Stimulated activated CD8-positive, alpha-beta memory T cell treated with anti-CD3 and anti-CD28 coated beads, Interleukin-12 subunit alpha, Interleukin-12 subunit beta, amount 100 ng/mL, for 24 hours (primary cell): ENCODE data around the gene TES.

Experiments
- DNase-seq: peaks from one replicate; pipeline ENCODE4 v3.0.0-alpha.2; 2020; ENCODE audit errors: extremely low read depth

The TES gene

DNA sequence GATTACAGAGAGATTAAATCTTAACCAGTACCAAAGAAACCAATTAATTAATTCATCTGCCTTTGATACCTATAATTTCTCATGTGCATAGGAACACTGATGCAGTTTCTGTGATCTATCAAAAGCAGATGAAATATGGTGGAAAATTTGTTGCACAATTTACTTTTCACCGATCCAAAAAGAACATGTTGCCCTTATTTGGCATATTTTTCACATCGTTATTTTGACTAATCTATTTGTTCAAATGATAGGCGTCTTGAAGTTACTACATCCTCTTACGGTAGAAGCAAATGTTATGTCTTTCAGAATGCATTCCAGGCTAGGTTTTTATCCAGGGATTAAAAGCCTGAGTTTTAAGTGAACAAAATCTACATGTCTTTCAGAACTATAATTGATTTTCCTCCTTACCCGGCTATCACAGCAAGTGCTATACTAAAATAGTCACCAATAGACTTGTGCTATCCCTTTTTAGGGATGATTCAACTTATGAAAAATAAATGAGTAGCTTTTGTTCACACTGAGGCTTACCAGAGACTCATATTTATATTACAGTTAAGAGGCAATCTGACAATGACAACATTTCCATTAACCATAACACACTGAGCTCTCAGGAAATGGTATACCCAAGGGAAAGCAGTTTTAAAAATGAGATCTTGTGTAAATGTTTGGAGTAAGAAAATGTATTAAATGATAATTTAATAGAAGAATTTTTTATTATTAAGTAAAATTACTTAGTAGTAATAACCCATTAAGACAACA, 16.8 kb upstream of the TES start:
- no peak for DNase-seq

DNA sequence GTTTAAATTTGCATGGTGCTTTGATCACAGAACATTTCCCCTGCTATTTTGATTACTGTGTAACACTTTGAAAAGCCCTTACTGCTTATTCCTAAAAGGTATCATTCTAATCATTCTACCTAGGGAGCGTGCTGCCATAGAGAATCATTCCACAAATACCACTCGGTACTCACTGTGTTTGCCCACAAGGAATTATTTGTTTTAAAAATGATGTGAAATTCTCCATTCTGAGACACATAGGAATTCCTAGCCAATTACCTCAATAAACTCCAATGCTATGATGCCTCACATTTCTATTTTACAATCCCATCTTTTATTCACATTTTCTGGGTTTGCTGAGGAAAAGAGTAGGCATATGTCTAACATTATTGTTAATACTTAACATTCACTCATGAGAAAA, 16.2 kb upstream of the TES start:
- no peak for DNase-seq

DNA sequence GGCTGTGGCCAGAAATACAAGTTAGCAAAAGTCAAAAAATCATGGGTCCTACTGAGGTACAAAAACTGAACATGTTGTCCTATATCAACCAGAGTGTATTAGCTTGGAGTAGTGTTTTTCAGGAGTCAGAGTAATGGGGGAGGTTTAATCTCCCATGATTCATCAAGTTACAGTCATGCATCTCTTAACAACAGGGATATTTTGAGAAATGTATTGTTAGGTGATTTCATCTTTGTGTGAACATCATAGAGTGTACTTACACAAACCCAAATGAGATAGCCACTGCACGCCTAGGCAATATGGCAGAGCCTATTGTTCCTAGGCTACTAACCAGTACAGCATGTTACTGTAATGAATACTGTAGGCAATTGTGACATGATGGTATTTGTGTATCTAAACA, 14.9 kb upstream of the TES start:
- no peak for DNase-seq

DNA sequence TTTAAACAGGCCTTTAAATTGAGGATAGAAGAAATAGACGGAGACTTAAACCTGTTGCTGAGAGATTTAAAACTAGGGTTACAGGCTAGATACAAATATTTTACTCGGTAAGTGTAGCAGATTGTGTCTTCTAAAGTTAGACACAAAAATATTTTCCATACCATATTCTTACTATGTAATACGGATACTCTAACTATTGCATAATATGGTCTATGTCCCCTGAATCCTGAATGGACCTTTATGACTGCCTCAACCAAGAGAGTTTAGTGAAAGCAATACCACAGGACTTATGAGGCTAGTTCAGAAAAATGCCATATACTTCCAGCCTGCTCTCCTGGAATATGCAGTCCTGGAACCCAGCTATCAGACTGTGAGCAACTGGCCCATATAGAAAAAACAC, 13.4 kb upstream of the TES start:
- no peak for DNase-seq

DNA sequence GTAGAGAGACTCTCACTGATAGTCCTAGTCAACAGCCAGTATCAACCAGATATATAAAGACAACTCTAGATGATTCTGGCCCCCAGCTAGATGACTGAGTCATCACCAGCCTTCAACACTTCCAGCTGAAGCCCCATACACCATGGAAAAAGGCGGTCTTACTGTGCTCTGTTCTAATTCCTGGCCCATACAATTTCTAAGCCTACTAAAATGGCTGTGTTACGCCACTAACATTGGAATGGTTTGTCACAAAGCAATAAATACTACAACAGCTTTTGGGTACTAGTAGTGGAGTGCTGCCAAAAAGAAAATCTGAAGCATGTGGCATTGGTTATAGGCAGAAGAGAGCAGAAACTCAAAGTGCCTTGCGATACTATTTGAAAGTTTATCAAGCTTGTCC, 13.0 kb upstream of the TES start:
- no peak for DNase-seq

DNA sequence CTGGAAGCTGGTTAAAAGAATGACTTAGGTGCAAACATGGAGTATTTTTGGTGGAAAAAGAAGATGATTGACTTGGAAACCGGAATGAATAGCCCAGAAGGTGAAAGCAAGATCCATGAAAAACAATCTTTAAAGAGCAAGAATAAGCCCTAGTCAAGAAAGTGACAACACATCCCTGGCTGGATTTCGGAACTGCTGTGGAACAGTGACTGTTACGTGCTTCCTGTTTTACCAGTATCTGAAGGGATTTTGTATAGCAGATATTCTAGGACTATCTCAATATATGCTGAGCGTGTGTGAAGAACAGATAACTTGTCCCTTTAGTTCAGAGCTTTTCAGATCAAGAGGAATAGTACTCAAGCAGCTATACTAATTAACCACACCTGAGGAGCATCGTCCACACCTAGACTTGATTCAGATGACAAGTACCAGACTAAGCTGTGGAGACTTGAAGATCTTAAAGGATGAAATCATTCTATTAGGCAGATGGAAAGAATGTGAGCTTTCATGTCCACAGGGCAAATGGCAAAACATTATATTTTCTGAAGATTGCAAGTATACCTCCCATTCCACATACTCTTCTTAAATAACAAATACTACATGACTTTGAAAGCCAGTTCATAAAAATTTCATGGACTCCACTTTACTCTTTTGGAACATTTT, 11.5 kb upstream of the TES start:
- no peak for DNase-seq

DNA sequence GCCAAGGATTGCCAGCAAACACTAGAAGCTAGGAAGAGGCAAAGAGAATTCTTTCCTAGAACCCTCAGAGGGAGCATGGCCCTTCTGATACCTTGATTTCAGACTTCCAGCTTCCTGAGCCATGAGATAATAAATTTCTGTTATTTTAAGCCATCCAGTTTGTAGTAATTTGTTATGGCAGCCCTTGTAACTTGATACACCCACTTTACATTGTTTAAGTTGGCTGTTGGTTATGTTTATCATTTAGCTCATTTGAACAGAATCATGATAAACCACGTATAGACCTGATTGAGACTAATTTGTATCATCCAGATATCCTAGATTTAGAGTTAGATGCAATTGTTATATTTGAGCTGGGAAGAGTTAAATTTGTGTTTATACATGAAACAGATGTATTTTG, 9.4 kb upstream of the TES start:
- DNase-seq = no peak

DNA sequence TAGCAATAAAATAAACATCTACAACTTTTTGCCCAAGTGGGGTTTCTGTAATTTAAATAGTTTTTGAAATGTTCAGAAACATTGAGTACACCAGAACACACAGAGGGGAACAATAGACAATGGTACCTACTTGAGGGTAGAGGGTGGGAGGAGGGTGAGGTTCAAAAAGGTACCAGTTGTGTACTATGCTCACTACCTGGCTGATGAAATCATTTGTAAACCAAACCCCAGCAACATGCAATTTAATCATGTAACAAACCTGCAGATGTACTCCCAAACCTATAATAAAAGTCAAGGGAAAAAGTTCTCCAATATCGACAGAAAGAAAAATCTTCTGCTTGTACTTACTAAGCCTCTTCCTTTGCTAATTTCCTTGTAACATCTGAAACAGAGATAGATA, 4.2 kb upstream of the TES start:
- DNase-seq = no peak

DNA sequence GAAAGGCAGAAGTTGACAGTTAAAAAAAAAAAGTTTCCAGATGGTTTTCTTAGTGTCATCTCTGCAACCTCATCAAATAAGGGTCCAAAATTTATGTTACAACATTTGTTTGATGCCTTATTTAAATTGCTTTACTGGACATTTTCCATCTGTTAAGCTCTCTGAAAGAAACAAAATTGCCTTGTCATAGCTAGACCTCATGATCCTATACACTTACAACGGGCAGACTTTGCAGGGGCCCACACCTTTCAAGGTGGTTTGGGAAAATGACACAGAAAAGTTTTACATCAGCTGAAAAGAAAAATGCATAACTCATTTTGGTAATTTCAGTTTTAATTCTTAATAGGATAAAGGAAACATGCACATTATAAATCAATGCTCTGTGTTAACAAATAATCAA, 1.4 kb upstream of the TES start:
- no peak for DNase-seq

DNA sequence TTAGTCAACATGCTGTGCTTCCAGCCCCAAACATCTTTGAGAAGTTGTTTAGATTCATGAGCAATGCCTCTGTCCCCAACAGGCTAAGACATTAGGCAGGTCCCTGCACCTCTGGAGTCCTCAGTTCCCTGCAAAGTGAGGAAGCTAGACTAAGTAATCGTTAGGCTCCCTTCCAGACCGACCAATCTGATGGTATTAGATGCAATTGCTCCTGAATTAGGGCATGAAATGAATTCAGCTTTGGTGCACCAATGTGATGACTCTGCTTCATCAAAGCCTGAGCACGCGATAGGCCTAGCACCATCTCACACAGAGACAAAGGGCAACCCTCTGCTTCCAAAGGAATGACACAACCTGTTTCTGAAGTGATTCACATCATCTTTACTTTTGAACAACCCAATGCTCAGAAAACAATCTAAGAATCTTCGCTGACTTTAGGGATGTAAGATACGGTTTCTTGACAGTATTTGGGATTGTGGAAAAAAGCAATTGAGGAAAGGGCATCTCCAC, 723 bp upstream of the TES start:
- DNase-seq = no peak

DNA sequence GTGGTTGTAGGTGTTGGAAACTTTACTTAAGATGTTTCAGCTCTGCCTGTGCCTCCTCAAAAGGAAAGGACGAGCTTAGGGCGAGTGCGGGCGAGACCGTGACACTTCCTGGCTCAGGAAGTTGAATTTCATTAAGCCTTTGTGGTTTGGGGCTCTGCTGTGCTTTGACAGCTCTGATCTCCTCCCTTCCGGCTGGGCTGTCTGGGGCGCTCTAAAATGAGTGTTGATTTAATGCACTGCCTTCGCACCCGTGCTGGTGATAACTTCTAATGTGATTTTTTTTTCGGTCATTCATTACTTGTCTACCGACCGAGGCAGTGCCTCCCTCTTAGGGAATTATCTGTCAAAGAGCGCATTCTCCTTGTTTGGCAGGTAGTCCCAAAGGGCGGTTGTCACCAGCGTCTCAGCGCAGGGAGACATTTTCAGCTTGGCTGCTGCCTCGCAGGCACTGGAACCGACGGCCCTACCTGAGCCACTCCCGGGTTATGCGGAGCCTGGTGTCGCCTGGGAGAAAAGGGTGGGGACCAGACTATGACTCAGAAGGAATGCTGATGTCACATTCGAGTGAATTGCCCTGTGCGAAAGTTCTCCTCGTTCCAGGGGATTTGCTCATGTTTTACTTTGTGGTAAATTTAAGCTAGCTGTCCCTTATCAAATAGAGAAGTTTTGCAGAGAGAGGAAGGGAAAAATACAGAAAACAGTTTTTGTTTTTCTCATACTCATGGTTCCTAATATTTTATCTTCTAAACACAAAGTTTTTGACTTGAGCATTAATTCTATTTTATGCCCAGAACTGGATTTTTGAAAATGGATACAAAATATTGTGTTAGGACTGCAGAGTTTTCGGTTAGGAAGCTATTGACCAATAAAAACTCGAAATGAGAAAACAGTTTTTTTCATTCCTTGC, 920 bp downstream of the TES start:
- DNase-seq = peak; percentile 33

DNA sequence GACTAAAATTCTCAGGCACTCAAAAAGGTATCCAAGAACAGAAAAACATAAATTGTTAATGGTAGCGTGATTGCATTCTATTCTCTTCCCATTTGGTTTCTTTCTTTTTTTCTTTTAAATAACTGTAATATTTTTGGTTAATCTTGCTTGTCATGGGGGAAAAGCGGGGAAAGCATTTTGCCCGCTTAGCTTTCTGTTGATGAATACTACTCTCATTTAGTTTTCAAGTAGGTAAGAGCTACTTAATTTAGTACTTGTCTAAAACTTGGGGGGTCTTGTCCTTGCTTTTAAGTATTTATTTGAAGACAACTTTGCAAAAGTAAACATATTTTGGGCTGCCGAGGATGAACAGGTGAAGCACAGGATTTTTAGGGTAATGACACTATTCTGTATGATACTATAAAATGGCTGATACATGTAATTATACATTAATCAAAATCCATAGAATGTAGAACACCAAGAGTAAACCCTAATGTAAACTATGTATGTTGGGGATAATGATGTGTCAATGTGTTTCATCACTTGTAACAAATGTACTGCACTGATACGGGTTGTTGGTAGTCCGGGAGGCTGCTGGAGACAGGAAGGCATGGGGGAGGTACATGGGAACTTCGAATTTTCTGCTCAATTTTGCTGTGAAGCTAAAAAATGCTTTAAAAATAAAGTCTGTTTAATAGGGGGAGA, 1.7 kb downstream of the TES start:
- DNase-seq = no peak

DNA sequence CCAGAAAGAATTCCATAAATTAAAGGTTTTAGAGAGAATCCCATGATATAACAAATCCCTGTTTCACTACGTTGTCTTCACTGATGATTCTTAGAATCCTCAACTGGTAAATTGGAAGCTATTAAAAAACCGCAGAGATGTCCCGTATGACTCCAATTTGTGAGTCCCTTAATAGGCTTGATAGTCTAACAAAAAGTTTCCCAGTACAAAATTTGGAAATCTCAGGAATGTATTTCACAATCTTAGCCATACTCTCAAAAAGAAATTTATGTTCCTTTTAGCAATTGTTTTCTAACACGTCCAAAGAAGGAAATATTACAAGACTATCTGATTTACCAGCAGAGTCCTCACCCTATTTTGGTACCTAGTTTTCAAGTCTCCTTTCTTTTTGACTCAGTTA, 2.5 kb downstream of the TES start:
- DNase-seq = no peak

DNA sequence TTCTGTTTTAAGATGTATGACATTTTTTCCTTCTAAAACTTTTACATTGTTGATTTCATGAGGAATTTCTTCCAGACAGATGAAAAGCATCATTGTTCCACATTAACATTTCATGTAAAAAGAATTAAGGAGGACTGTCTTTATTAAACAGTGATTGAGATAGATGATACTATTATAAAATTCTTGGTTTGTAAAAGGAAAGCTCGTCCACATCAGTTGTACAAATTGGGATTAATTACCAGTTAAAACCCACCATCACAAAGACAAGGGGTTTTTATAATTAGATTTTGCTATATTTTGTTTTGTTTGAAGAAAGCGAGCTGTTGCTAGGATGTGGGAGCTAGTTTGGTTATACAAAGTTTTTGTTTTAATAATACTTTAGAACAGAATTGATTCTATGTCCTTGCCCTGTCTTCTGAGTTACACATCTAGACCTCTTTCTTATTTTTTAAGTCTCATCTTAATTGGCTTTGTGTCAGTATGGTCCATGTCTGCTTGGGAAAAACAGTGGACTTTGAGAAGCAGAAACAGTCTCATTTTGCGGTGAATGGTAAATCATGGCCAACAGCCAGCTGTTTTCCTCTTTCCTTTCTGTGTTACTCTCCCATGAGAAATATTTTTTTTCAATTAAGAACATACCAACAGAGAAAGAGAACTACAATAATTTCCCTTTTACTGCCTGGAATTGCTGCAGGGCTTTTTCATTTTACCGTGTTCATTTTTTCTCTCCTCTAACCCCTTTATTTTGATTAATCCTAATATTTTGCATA, 3.2 kb downstream of the TES start:
- DNase-seq = no peak

DNA sequence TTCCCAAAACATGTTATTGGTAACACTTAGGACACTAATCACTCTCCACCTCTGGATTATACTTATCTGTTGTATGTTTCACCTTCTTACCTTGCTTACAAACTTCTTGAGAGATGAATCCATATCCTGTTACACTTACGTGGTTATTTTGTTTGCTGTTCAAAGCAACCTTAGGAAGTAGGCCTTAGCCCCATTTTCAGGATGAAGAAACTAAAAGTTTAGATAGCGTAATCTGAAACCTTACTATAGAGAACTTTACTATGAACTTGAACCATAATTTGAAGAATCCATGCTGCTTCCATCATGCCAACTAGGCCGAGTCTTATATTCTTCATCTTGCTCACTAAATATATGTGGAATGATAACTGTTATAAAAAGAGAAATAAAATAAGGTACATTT, 4.6 kb downstream of the TES start:
- DNase-seq = no peak

DNA sequence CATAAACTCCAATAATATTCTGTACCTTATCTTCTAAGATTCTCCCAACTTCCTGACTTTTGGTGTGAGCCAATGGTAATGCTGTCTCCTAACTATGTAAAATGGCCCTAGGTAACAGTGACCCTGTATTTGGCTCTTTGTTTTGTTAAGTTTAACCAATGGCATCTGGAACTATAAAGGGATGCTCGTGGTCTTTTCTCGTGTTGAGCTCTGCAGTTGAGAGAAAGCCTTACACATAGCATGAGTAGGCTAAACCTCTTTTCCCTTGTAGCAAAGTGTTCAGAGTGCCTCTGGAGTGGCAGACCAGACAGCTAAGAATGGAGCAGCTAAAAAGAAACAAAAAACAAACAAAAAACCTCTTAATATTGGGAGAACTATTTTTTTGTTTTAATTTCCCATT, 5.2 kb downstream of the TES start:
- no peak for DNase-seq

DNA sequence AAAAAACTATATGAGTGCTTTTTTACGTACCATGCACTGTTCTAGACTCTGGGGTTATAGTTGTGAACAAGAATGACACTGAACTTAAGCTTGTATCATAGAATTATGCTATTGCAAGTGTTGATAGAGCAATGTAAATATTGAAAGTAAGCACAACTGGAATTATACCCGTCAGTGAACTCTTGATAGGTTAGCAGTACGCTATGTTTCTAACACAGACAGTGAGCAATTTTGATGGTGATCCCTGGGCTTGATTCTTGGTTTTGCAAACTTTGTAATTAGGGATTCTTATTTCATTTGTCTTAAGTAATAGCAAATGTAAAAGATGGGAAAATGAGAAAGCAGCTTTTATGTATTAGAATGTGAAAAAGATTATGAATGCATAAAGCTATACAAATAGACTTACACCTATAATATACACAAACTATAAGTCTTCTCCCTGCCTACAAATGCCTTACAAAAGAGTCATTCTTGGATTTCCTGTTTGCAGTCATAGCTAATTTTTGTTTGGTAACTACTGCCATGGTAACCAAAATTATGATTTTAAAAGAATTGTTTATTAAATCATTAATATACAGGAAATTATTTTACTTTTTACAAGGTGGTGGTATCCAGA, 6.7 kb downstream of the TES start:
- no peak for DNase-seq

DNA sequence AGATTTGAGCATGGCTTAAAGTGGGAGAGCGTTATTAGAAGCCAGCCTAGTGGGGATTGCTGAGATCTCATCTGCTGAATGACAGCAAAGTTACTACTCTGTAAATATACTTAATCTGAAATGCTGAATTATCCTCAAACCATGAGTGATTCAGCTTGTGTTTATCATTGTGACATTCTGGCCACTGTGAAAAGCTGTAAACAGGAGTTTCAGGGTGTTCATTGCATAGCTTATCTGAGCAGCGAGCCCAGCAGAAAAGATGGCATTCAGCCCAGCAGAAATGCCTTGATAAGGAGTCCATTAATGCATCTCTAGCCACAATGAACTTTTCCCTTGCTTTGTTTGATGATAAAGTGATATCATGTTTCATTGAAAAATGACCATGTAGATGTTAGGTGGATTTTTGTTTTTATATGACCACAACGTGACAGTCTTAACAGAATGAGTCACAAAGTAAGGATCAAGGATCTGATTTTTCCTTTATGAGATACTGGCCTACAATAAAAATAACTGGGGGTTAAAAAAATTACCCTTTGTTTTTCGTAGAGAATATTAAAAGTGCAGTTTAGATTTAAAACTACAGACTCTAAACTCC, 7.8 kb downstream of the TES start:
- DNase-seq = no peak

DNA sequence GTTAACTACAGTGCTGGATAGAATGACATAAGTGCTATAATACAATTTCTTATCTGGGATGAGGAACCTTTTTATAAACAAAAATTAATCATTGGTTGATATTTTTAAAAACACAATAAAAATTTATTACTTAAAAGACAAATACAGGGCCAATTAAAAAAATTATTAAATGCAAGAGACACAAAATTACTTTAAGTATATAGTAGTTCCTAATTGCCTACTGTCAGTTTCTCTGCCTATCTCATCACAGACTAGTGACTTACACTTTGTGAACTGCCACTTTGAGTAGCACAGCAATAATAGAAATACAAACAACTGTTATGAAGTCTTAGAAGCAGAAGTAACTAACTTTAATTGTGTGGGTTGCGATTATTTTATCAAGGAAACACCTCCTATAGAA, 8.4 kb downstream of the TES start:
- no peak for DNase-seq

DNA sequence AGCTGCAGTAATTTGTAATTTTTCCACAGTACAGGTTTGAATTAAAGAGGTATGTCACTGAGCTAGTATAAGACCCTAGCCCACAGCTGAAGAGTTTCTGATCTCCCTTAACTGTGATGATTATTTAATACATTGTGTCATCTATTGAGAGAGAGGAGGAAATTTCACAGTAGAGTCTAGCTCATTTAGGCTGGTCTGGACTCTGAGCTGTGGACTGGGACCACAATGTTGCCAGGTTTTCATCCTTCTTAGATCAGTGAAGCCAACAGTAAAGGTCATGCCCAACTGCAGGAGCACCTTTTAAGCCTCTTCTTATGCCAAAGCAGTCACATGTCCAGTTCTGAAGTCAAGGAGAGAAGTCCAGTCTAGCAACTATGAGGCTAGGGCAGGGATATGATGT, 8.9 kb downstream of the TES start:
- no peak for DNase-seq
